ENCODE data around the gene NRIP1. TPM values are rescaled to one million over a fixed set of nuclear protein-coding genes. Genes with fewer than 3 reads are reported as not detected.
A peak's percentile ranks its signal among the peaks of the same experiment; 100 is the strongest.

The NRIP1 gene
- total RNA-seq: 10 to 100 TPM; 29.9 to 35.9 TPM
- polyA plus RNA-seq (2013, experiment 1 of 2): 38.8 TPM
- polyA plus RNA-seq (2013, experiment 2 of 2): 43.3 TPM
- long read RNA-seq, experiment 1, full-length matches to known transcripts: 1 of 14 reads
- long read RNA-seq, experiment 1, partial matches to known transcripts: 0 of 14 reads
- long read RNA-seq, experiment 1, other reads (novel, unspliced or antisense): 13 of 14 reads
- long read RNA-seq, experiment 2, full-length matches to known transcripts: 11 of 24 reads
- long read RNA-seq, experiment 2, partial matches to known transcripts: 1 of 24 reads
- long read RNA-seq, experiment 2, other reads (novel, unspliced or antisense): 12 of 24 reads
- long read RNA-seq, experiment 3, partial matches to known transcripts: 0 of 7 reads
- long read RNA-seq, experiment 3, other reads (novel, unspliced or antisense): 7 of 7 reads
- long read RNA-seq, experiment 4: 0 reads

- H3K4me1 ChIP-seq (ENCODE audit: control insufficient read depth, insufficient read depth, low read length): peaks cover 11% of the 10 kb centered on the region
- 0% methylated on average over 4 to 116 of the region's 116 CpGs for WGBS, 2 experiments (ENCODE audit: insufficient coverage in 1 of 2, insufficient read length in 1 of 2)
- TF ChIP-seq CTCF (conservative IDR thresholded peaks at IDR 0.05): no peak
- no peaks in the 10 kb centered on the region for H3K36me3 ChIP-seq (ENCODE audit: control insufficient read depth, insufficient read depth, low read length)
- Mint-ChIP-seq H3K9me3 (no peaks in the 10 kb centered on the region), H3K27me3 (ENCODE audit: insufficient read depth) (no peaks in the 10 kb centered on the region), H3K4me1 (peaks cover 50% of the 10 kb centered on the region), H3K36me3 (ENCODE audit: low read depth) (no peaks in the 10 kb centered on the region), H3K27ac (peak within 1 kb of the TSS; percentile 96), H3K4me3 (peak within 1 kb of the TSS; percentile 83)
- H3K27ac ChIP-seq (ENCODE audit: low read depth, low read length): peak within 1 kb of the TSS; percentile 85
- H3K9me3 ChIP-seq (ENCODE audit: control insufficient read depth, low read length): no peaks in the 10 kb centered on the region
- peak; percentile 92 for DNase-seq
- H3K27me3 ChIP-seq (ENCODE audit: control insufficient read depth, insufficient read depth, low read length, poor library complexity, severe bottlenecking): no peaks in the 10 kb centered on the region
- H3K4me3 ChIP-seq (ENCODE audit: low read length): peak within 1 kb of the TSS; percentile 98
- peak within 1 kb of the TSS; percentile 81 for H3K9ac ChIP-seq (ENCODE audit: extremely low read depth, low read length, poor library complexity, severe bottlenecking)
Observed at GRCh38 chr21:15064576-15065391, at the start of gene NRIP1. Gene NRIP1, minus strand, starts transcription at chr21:15065000. Its CDS starts 96,808 bp downstream, at chr21:14968192.

GRCh38 chr21:15112858-15113257 lies 48.1 kb upstream of the NRIP1 start:
- Histone ChIP-seq H3K4me1 (ENCODE audit: control insufficient read depth, insufficient read depth, low read length) (no peaks in the 10 kb centered on the region), H3K27ac (ENCODE audit: low read depth, low read length) (no peak overlapping the region), H3K9ac (ENCODE audit: extremely low read depth, low read length, poor library complexity, severe bottlenecking) (no peak overlapping the region), H3K9me3 (ENCODE audit: control insufficient read depth, low read length) (no peaks in the 10 kb centered on the region), H3K4me3 (ENCODE audit: low read length) (no peak overlapping the region), H3K36me3 (ENCODE audit: control insufficient read depth, insufficient read depth, low read length) (no peaks in the 10 kb centered on the region), H3K27me3 (ENCODE audit: control insufficient read depth, insufficient read depth, low read length, poor library complexity, severe bottlenecking) (no peaks in the 10 kb centered on the region)
- Mint-ChIP-seq H3K27me3 (ENCODE audit: insufficient read depth) (no peaks in the 10 kb centered on the region), H3K36me3 (ENCODE audit: low read depth) (no peaks in the 10 kb centered on the region), H3K4me3 (no peak overlapping the region), H3K27ac (no peak overlapping the region), H3K4me1 (no peaks in the 10 kb centered on the region), H3K9me3 (no peaks in the 10 kb centered on the region)
- 92 to 100% methylated on average over 1 to 4 of the region's 4 CpGs for WGBS, 2 experiments (ENCODE audit: insufficient coverage in 1 of 2, insufficient read length in 1 of 2)
- TF ChIP-seq CTCF (conservative IDR thresholded peaks at IDR 0.05): no peak
- no peak for DNase-seq

GRCh38 chr21:15108801-15109200 lies 44.0 kb upstream of the NRIP1 start:
- Histone ChIP-seq H3K4me1 (ENCODE audit: control insufficient read depth, insufficient read depth, low read length) (no peaks in the 10 kb centered on the region), H3K4me3 (ENCODE audit: low read length) (no peak overlapping the region), H3K9me3 (ENCODE audit: control insufficient read depth, low read length) (no peaks in the 10 kb centered on the region), H3K36me3 (ENCODE audit: control insufficient read depth, insufficient read depth, low read length) (no peaks in the 10 kb centered on the region), H3K9ac (ENCODE audit: extremely low read depth, low read length, poor library complexity, severe bottlenecking) (no peak overlapping the region), H3K27ac (ENCODE audit: low read depth, low read length) (no peak overlapping the region), H3K27me3 (ENCODE audit: control insufficient read depth, insufficient read depth, low read length, poor library complexity, severe bottlenecking) (no peaks in the 10 kb centered on the region)
- Mint-ChIP-seq H3K4me1 (no peaks in the 10 kb centered on the region), H3K27me3 (ENCODE audit: insufficient read depth) (no peaks in the 10 kb centered on the region), H3K9me3 (no peaks in the 10 kb centered on the region), H3K27ac (no peak overlapping the region), H3K4me3 (no peak overlapping the region), H3K36me3 (ENCODE audit: low read depth) (no peaks in the 10 kb centered on the region)
- WGBS, 2 experiments (ENCODE audit: insufficient coverage in 1 of 2, insufficient read length in 1 of 2): 87 to 100% methylated on average over 1 to 2 of the region's 2 CpGs
- TF ChIP-seq CTCF (conservative IDR thresholded peaks at IDR 0.05): no peak
- DNase-seq: no peak
